H9 (cell line): ENCODE data around the gene SYF2. TPM values are rescaled to one million over a fixed set of nuclear protein-coding genes. Genes with fewer than 3 reads are reported as not detected.

Source experiments
- DNase-seq: peaks from one replicate; pipeline ENCODE4 v3.0.0-alpha.2; 2017
- H2AFZ ChIP-seq: one replicate; pipeline ENCODE4 v1.6.1; 2013; ENCODE audit warnings: mild to moderate bottlenecking, low read length, control low read depth, moderate library complexity
- H2AK5ac ChIP-seq: 2 replicates; pipeline ENCODE4 v1.6.1; 2013; ENCODE audit warnings: low read length, control low read depth, mixed read lengths; ENCODE audit not compliant: insufficient read length
- H2BK120ac ChIP-seq: one replicate; pipeline ENCODE4 v1.6.1; 2013; ENCODE audit warnings: low read depth, mild to moderate bottlenecking, low read length, control low read depth, inconsistent platforms; ENCODE audit not compliant: poor library complexity, severe bottlenecking
- H2BK12ac ChIP-seq: 2 replicates; pipeline ENCODE4 v1.6.1; 2013; ENCODE audit warnings: low read length, control low read depth, mixed read lengths, low read depth; ENCODE audit not compliant: insufficient read length
- H2BK15ac ChIP-seq: 2 replicates; pipeline ENCODE4 v1.6.1; 2013; ENCODE audit warnings: low read depth, low read length, control low read depth
- H2BK20ac ChIP-seq: one replicate; pipeline ENCODE4 v1.6.1; 2013; ENCODE audit warnings: low read depth, mild to moderate bottlenecking, low read length, control low read depth, inconsistent platforms; ENCODE audit not compliant: poor library complexity, severe bottlenecking
- H2BK5ac ChIP-seq: 2 replicates; pipeline ENCODE4 v1.6.1; 2013; ENCODE audit warnings: low read length, control low read depth, mixed read lengths; ENCODE audit not compliant: insufficient read length
- H3K14ac ChIP-seq: 2 replicates; pipeline ENCODE4 v1.6.1; 2013; ENCODE audit warnings: low read length, control low read depth; ENCODE audit not compliant: insufficient read depth
- H3K18ac ChIP-seq: 2 replicates; pipeline ENCODE4 v1.6.1; 2013; ENCODE audit warnings: low read depth, mild to moderate bottlenecking, mixed read lengths, low read length, control low read depth; ENCODE audit not compliant: insufficient read length
- H3K23ac ChIP-seq: 2 replicates; pipeline ENCODE4 v1.6.1; 2013; ENCODE audit warnings: low read length, control low read depth, mixed read lengths, low read depth; ENCODE audit not compliant: insufficient read length
- H3K23me2 ChIP-seq: 2 replicates; pipeline ENCODE4 v1.6.1; 2013; ENCODE audit warnings: low read depth, mild to moderate bottlenecking, mixed read lengths, low read length, control low read depth; ENCODE audit not compliant: insufficient read length, poor library complexity, severe bottlenecking
- H3K27ac ChIP-seq: 2 replicates; pipeline ENCODE4 v1.5.1; 2013; ENCODE audit warnings: low read length, control low read depth, mixed read lengths, low read depth; ENCODE audit not compliant: insufficient read length
- H3K27me3 ChIP-seq: 2 replicates; pipeline ENCODE4 v1.6.1; 2013; ENCODE audit warnings: low read length, control low read depth, inconsistent platforms; ENCODE audit not compliant: insufficient read depth
- H3K4ac ChIP-seq: 2 replicates; pipeline ENCODE4 v1.6.1; 2013; ENCODE audit warnings: low read depth, mild to moderate bottlenecking, control low read depth, inconsistent platforms, low read length, moderate library complexity
- H3K4me1 ChIP-seq: 2 replicates; pipeline ENCODE4 v1.6.1; 2013; ENCODE audit warnings: low read length, control low read depth, inconsistent platforms; ENCODE audit not compliant: insufficient read depth
- H3K4me2 ChIP-seq: 2 replicates; pipeline ENCODE4 v1.6.1; 2013; ENCODE audit warnings: low read length, control low read depth, mixed read lengths; ENCODE audit not compliant: insufficient read length, insufficient read depth
- H3K56ac ChIP-seq: 2 replicates; pipeline ENCODE4 v1.6.1; 2013; ENCODE audit warnings: low read depth, mild to moderate bottlenecking, mixed read lengths, low read length, control low read depth; ENCODE audit not compliant: insufficient read length
- H3K79me1 ChIP-seq: 2 replicates; pipeline ENCODE4 v1.6.1; 2013; ENCODE audit warnings: low read depth, mild to moderate bottlenecking, moderate library complexity, low read length, control low read depth, inconsistent platforms; ENCODE audit not compliant: insufficient read depth, poor library complexity, severe bottlenecking
- H3K79me2 ChIP-seq: 2 replicates; pipeline ENCODE4 v1.6.1; 2013; ENCODE audit warnings: low read length, control low read depth, inconsistent platforms; ENCODE audit not compliant: insufficient read depth
- H3K9ac ChIP-seq: 2 replicates; pipeline ENCODE4 v1.6.1; 2013; ENCODE audit warnings: low read length, control low read depth, mixed read lengths; ENCODE audit not compliant: insufficient read length; ENCODE audit errors: extremely low read depth
- H3K9me3 ChIP-seq: one replicate; pipeline ENCODE4 v1.6.1; 2013; ENCODE audit warnings: low read depth, low read length, inconsistent platforms; ENCODE audit not compliant: control insufficient read depth
- H3T11ph ChIP-seq: one replicate; pipeline ENCODE4 v1.6.1; 2013; ENCODE audit warnings: mild to moderate bottlenecking, low read length, control low read depth, inconsistent platforms
- H4K20me1 ChIP-seq: one replicate; pipeline ENCODE4 v1.6.1; 2013; ENCODE audit not compliant: control insufficient read depth, insufficient read length, insufficient read depth
- H4K5ac ChIP-seq: 2 replicates; pipeline ENCODE4 v1.6.1; 2013; ENCODE audit warnings: low read depth, mild to moderate bottlenecking, mixed read lengths, low read length, control low read depth; ENCODE audit not compliant: insufficient read length
- H4K8ac ChIP-seq: replicated peaks from 2 replicates; pipeline ENCODE4 v1.6.1; 2013; ENCODE audit warnings: low read length, control low read depth, mixed read lengths, low read depth; ENCODE audit not compliant: insufficient read length
- H4K91ac ChIP-seq: 2 replicates; pipeline ENCODE4 v1.6.1; 2013; ENCODE audit warnings: low read depth, mild to moderate bottlenecking, moderate library complexity, mixed read lengths, low read length, control low read depth; ENCODE audit not compliant: insufficient read length
- H3K27ac Mint-ChIP-seq, 3 experiments: 2 replicates in 2 of 3; 3 replicates in 1 of 3; pipeline ENCODE4 v1.8.0; 2020 to 2021; ENCODE audit warnings: mixed read lengths in 3 of 3, mild to moderate bottlenecking in 1 of 3, moderate library complexity in 1 of 3
- H3K27me3 Mint-ChIP-seq: 2 replicates; pipeline ENCODE4 v1.8.0; 2021; ENCODE audit warnings: low read depth, mild to moderate bottlenecking, moderate library complexity, mixed read lengths
- H3K36me3 Mint-ChIP-seq, 3 experiments: 2 replicates in 2 of 3; 3 replicates in 1 of 3; pipeline ENCODE4 v1.8.0; 2020 to 2021; ENCODE audit warnings: low read depth in 3 of 3, mixed read lengths in 3 of 3; ENCODE audit not compliant: insufficient read depth in 1 of 3
- H3K4me1 Mint-ChIP-seq, 2 experiments: 2 replicates each; pipeline ENCODE4 v1.8.0; 2020; ENCODE audit warnings: mixed read lengths in 2 of 2
- H3K4me3 Mint-ChIP-seq, 2 experiments: 2 replicates in 1 of 2; 3 replicates in 1 of 2; pipeline ENCODE4 v1.8.0; 2020 to 2021; ENCODE audit warnings: mild to moderate bottlenecking in 2 of 2, mixed read lengths in 2 of 2, moderate library complexity in 1 of 2
- H3K9me3 Mint-ChIP-seq, 2 experiments: 2 replicates in 1 of 2; 3 replicates in 1 of 2; pipeline ENCODE4 v1.8.0; 2020; ENCODE audit warnings: mild to moderate bottlenecking in 2 of 2, mixed read lengths in 2 of 2, moderate library complexity in 1 of 2
- CTCF ChIP-seq: fragments of 200-600 bp; sonication (generic); conservative IDR thresholded peaks from 3 replicates; pipeline ENCODE4 v1.8.0; 2021; ENCODE audit warnings: antibody characterized with exemption, mild to moderate bottlenecking
- WGBS: extraction: QIAGEN DNeasy Blood & Tissue Kit; methylation state at CpG from one replicate; pipeline ENCODE4 v1.1.7; 2013; ENCODE audit warnings: missing lambda C conversion rate, low lambda C conversion rate, mixed read lengths; ENCODE audit not compliant: insufficient read length; ENCODE audit errors: extremely low coverage; 5-methylcytosine and 5-hydroxymethylcytosine counted together
- total RNA-seq: library from RNA; stranded (reverse); gene quantifications from 2 replicates; pipeline ENCODE4 v1.2.1, GENCODE V29; 2021

The SYF2 gene
- total RNA-seq, 1 experiment from 2014 or later, result 36.5 TPM

- Mint-ChIP-seq H3K27me3 (no peaks in the 10 kb centered on the region; the same call in 1 of the 2 replicates), H3K9me3 (no peaks in the 10 kb centered on the region), H3K27ac (peak overlapping the region; percentile 91 to 93 (median 92); a peak in 5 of 7 replicates), H3K36me3 (peaks cover 29 to 51% (median 44%) of the 10 kb centered on the region in 3 experiments), H3K4me3 (peak overlapping the region; percentile 95 to 98), H3K4me1 (peaks cover 18 to 24% of the 10 kb centered on the region in 2 experiments)
- peak overlapping the region; percentile 43 for H3K18ac ChIP-seq
- no peak overlapping the region for H2BK120ac ChIP-seq
- H3K27me3 ChIP-seq, result no peaks in the 10 kb centered on the region
- H2AFZ ChIP-seq, result no peak overlapping the region
- H3K56ac ChIP-seq, result no peak overlapping the region
- H4K8ac ChIP-seq, result no peak overlapping the region
- no peak for DNase-seq
- H2BK5ac ChIP-seq, result no peak overlapping the region
- H3K23me2 ChIP-seq, result peaks cover 9% of the 10 kb centered on the region
- no peaks in the 10 kb centered on the region for H3K9me3 ChIP-seq
- H3K9ac ChIP-seq, result peak overlapping the region; percentile 81
- H2AK5ac ChIP-seq, result no peak overlapping the region
- no peak overlapping the region for H3K23ac ChIP-seq
- no peak overlapping the region for H2BK12ac ChIP-seq
- H3K4me2 ChIP-seq, result peak overlapping the region; percentile 78
- H4K5ac ChIP-seq, result no peak overlapping the region
- H2BK20ac ChIP-seq, result no peak overlapping the region
- H3K14ac ChIP-seq, result peak overlapping the region; percentile 81
- no peak overlapping the region for H4K91ac ChIP-seq
- H3K4me1 ChIP-seq, result no peaks in the 10 kb centered on the region
- no peaks in the 10 kb centered on the region for H4K20me1 ChIP-seq
- no peaks in the 10 kb centered on the region for H3K79me1 ChIP-seq
- WGBS, result no CpG with 5 or more reads among the region's 53 CpGs
- H3K4ac ChIP-seq, result no peak overlapping the region
- peaks cover 5% of the 10 kb centered on the region; the same call in 1 of the 2 replicates for H3K79me2 ChIP-seq
- TF ChIP-seq CTCF, result no peak
- H3T11ph ChIP-seq, result no peak overlapping the region
- no peak overlapping the region for H3K27ac ChIP-seq
- H2BK15ac ChIP-seq, result no peak overlapping the region
Observed at GRCh38 chr1:25246600-25247023, 14.3 kb upstream of the SYF2 start.
